HepG2 (cell line): Measurements from ENCODE around the gene ARHGAP30. TPM values are rescaled to one million over a fixed set of nuclear protein-coding genes. Genes with fewer than 3 reads are reported as not detected.

Source experiments
- ATAC-seq: fragments of 200-7000 bp; cut with Tn5 transposase; 3 replicates; pipeline ENCODE4 v1.9.1; 2020; ENCODE audit warnings: mild to moderate bottlenecking, moderate library complexity
- BruUV-seq: library from RNA; stranded (reverse); fragments of 400-500 nt; replicated peaks from 2 replicates; lab custom pipeline; 2021; lab: Mats Ljungman, UMichigan
- CTCF ChIA-PET: fragments of 300-600 bp; formaldehyde crosslinking; extraction: SDS; loops from one replicate; lab custom pipeline; 2021; ENCODE audit warnings: low total read pairs, inconsistent platforms, low intra/inter-chr PET ratio; lab: Yijun Ruan, JAX
- POLR2A ChIA-PET: fragments of 350-600 bp; sonication (Branson Sonifier 250); formaldehyde crosslinking; loops from one replicate; lab custom pipeline; 2020; ENCODE audit warnings: antibody characterized with exemption, inconsistent platforms; lab: Yijun Ruan, JAX
- DNase-seq: peaks from one replicate; pipeline ENCODE4 v3.0.0-alpha.2; 2015; ENCODE audit warnings: low spot score
- FAIRE-seq: peaks from 3 replicates; lab custom pipeline; 2011; peaks lifted over from hg19 to GRCh38; lab: Jason Lieb, UNC
- H2AFZ ChIP-seq: one replicate; pipeline ENCODE4 v1.6.1; 2011; ENCODE audit warnings: low read length, inconsistent platforms
- H3K27ac ChIP-seq: fragments of 300-600 bp; 3 replicates; pipeline ENCODE4 v1.8.0; 2011; ENCODE audit warnings: mixed run types, mild to moderate bottlenecking, mixed read lengths, low read length, inconsistent platforms; ENCODE audit not compliant: insufficient read depth; ENCODE audit errors: extremely low read length
- H3K27me3 ChIP-seq, 2 experiments: fragments of 200-600 bp in 1 of 2; 2 replicates in 1 of 2; 3 replicates in 1 of 2; pipeline versions ENCODE4 v1.6.0 to v1.8.0; 2011; ENCODE audit warnings: low read length in 2 of 2, mild to moderate bottlenecking in 2 of 2, moderate library complexity in 2 of 2, inconsistent platforms in 1 of 2; ENCODE audit not compliant: insufficient read depth in 2 of 2, control insufficient read depth in 1 of 2
- H3K36me3 ChIP-seq, 2 experiments: fragments of 200-600 bp in 1 of 2; replicated peaks in 1 of 2; 2 replicates in 1 of 2; 3 replicates in 1 of 2; pipeline versions ENCODE4 v1.5.1 to v1.8.0; 2011; ENCODE audit warnings: low read length in 2 of 2, inconsistent platforms in 1 of 2; ENCODE audit not compliant: insufficient read depth in 2 of 2, control insufficient read depth in 1 of 2
- H3K4me1 ChIP-seq: 2 replicates; pipeline ENCODE4 v1.5.1; 2012; ENCODE audit warnings: low read length, inconsistent platforms; ENCODE audit not compliant: insufficient read depth
- H3K4me2 ChIP-seq: 2 replicates; pipeline ENCODE4 v1.6.0; 2011; ENCODE audit warnings: low read depth, low read length, inconsistent platforms
- H3K4me3 ChIP-seq, 3 experiments: fragments of 200-600 bp in 1 of 3; sonication (generic), shearing (Covaris generic) in 1 of 3; replicated peaks in 1 of 3; 2 replicates each; pipeline ENCODE4 v1.5.1; 2011 to 2016; ENCODE audit warnings: low read length in 3 of 3, inconsistent platforms in 2 of 3, low read depth in 2 of 3, mild to moderate bottlenecking in 2 of 3, control low read depth in 1 of 3, mixed read lengths in 1 of 3; ENCODE audit not compliant: insufficient read depth in 1 of 3
- H3K79me2 ChIP-seq: one replicate; pipeline ENCODE4 v1.6.1; 2011; ENCODE audit warnings: low read length, inconsistent platforms; ENCODE audit not compliant: insufficient read depth
- H3K9ac ChIP-seq: 2 replicates; pipeline ENCODE4 v1.6.0; 2011; ENCODE audit warnings: mild to moderate bottlenecking, low read depth, low read length, inconsistent platforms; ENCODE audit not compliant: insufficient read depth
- H3K9me3 ChIP-seq: 2 replicates; pipeline ENCODE4 v1.5.1; 2012; ENCODE audit warnings: mild to moderate bottlenecking, low read length
- H4K20me1 ChIP-seq: 2 replicates; pipeline ENCODE4 v1.6.0; 2011; ENCODE audit warnings: inconsistent platforms, mild to moderate bottlenecking, low read length, moderate library complexity; ENCODE audit not compliant: insufficient read depth
- CBX1 ChIP-seq: IDR thresholded peaks from one replicate; pipeline ENCODE4 v1.6.1; 2016; ENCODE audit warnings: antibody characterized with exemption, low read depth
- CEBPZ ChIP-seq: IDR thresholded peaks from 2 replicates; pipeline ENCODE4 v1.6.1; 2012; ENCODE audit warnings: low read length, improper control_type of control experiment
- FIP1L1 ChIP-seq: fragments of 200-400 bp; formaldehyde crosslinking; IDR thresholded peaks from 2 replicates; pipeline ENCODE4 v1.6.1; 2018; ENCODE audit warnings: low read depth, mild to moderate bottlenecking, low read length, moderate library complexity, borderline replicate concordance; ENCODE audit not compliant: insufficient read depth
- KDM1A ChIP-seq: IDR thresholded peaks from 2 replicates; pipeline ENCODE4 v1.6.1; 2016; ENCODE audit warnings: missing compliant biosample characterization
- KMT2B ChIP-seq: IDR thresholded peaks from 2 replicates; pipeline ENCODE4 v1.6.1; 2016; ENCODE audit warnings: missing genetic modification reagents, missing compliant biosample characterization
- MTF1 ChIP-seq: sonication (generic); formaldehyde crosslinking; IDR thresholded peaks from 2 replicates; pipeline ENCODE4 v1.5.0; 2020; ENCODE audit warnings: missing genetic modification reagents
- PHF8 ChIP-seq: sonication (generic); formaldehyde crosslinking; IDR thresholded peaks from 2 replicates; pipeline ENCODE4 v1.5.0; 2020; ENCODE audit warnings: missing genetic modification reagents
- THAP11 ChIP-seq: IDR thresholded peaks from 2 replicates; pipeline ENCODE4 v1.6.1; 2016; ENCODE audit warnings: missing biosample characterization, missing genetic modification reagents
- ZBTB21 ChIP-seq: sonication (generic); formaldehyde crosslinking; IDR thresholded peaks from 2 replicates; pipeline ENCODE4 v1.4.0; 2020; ENCODE audit warnings: missing genetic modification reagents
- ZNF552 ChIP-seq: sonication (generic); formaldehyde crosslinking; IDR thresholded peaks from 2 replicates; pipeline ENCODE4 v1.9.0; 2022; ENCODE audit warnings: missing genetic modification reagents, mild to moderate bottlenecking, borderline replicate concordance
- WGBS: methylation state at CpG from one replicate; pipeline ENCODE4 v1.1.6; 2017; ENCODE audit warnings: low lambda C conversion rate; 5-methylcytosine and 5-hydroxymethylcytosine counted together
- in situ Hi-C: cut with HindIII; loops from 2 replicates; pipeline ENCODE4 v1.10.0; 2017; ENCODE audit warnings: low pct_unique_long_range_greater_than_20kb; ENCODE audit not compliant: extremely low pct_ligation_motif_present
- intact Hi-C: fragments of 100-400 bp; cut with micrococcal nuclease; formaldehyde crosslinking; loops from one replicate; pipeline ENCODE4 v1.10.0; 2022; ENCODE audit not compliant: unreplicated experiment
- polyA plus RNA-seq, 8 experiments: library from polyadenylated mRNA; depleted of rRNA in 3 of 8; stranded (reverse) in 7 of 8; unstranded in 1 of 8; fragments of >200 nt; fragmentation: Illumina TruSeq in 4 of 8; extraction: Trizol in 4 of 8; gene quantifications; 2 replicates each; pipeline versions ENCODE4 v1.2.1 to v1.2.3, GENCODE V29; 2011 to 2016; ENCODE audit warnings: low read depth in 4 of 8, missing spikeins in 1 of 8, mixed read lengths in 1 of 8; ENCODE audit not compliant: insufficient read depth in 1 of 8
- total RNA-seq, 5 experiments: library from RNA; depleted of rRNA; stranded (reverse); fragments of >200 nt; fragmentation: Illumina TruSeq; extraction: Trizol; gene quantifications; 2 replicates each; pipeline ENCODE4 v1.2.3, GENCODE V29; 2016; ENCODE audit warnings: low read depth in 1 of 5

Gene ARHGAP30
- total and polyA plus RNA-seq, 2 of the 13 experiments (the other 11 are each of a cell fraction or from before 2014, with no cell fraction given) = 0.13 to 0.20 TPM

- H3K4me3 ChIP-seq = no peak overlapping the region
- no peak overlapping the region for H3K4me2 ChIP-seq
- no peaks in the 10 kb centered on the region for H3K9me3 ChIP-seq
- no peak overlapping the region for H3K9ac ChIP-seq
- POLR2A ChIA-PET = no interaction called here
- no peaks in the 10 kb centered on the region for H3K79me2 ChIP-seq
- WGBS = 16% methylated on average over 5 of the region's 5 CpGs
- no peak for FAIRE-seq
- H3K27ac ChIP-seq = no peak overlapping the region
- no peak overlapping the region for H2AFZ ChIP-seq
- peaks cover 36% of the 10 kb centered on the region for H3K4me1 ChIP-seq
- intact Hi-C loops = no loop called here
- CTCF ChIA-PET = no interaction called here
- ATAC-seq = no peak
- H4K20me1 ChIP-seq = no peaks in the 10 kb centered on the region
- no peak for TF ChIP-seq ZBTB21 (CRISPR knock-in tag)
- TF ChIP-seq MTF1 (CRISPR knock-in tag) = no peak
- no peak for TF ChIP-seq KDM1A (CRISPR knock-in tag)
- no peak for TF ChIP-seq CBX1
- TF ChIP-seq THAP11 (CRISPR knock-in tag) = no peak
- TF ChIP-seq FIP1L1 = no peak
- TF ChIP-seq KMT2B (CRISPR knock-in tag) = no peak
- TF ChIP-seq PHF8 = no peak
- no peak for TF ChIP-seq ZNF552 (CRISPR knock-in tag)
- no peak for TF ChIP-seq CEBPZ
- TF ChIP-seq, all 625 proteins: peak for 0
- Histone ChIP-seq H3K36me3 (no peaks in the 10 kb centered on the region), H3K27me3 (no peaks in the 10 kb centered on the region; a peak in 1 of 5 replicates)
- in situ Hi-C loops = no loop called here
- DNase-seq = no peak
- BruUV-seq = no TSS peak
Observed at GRCh38 chr1:161080441-161081405, 11.0 kb upstream of the ARHGAP30 start.
